HepG2 (cell line): ENCODE data around the gene GPR4. TPM values are rescaled to one million over a fixed set of nuclear protein-coding genes. Genes with fewer than 3 reads are reported as not detected.

ENCODE experiments used
- ATAC-seq: fragments of 200-7000 bp; cut with Tn5 transposase; 3 replicates; pipeline ENCODE4 v1.9.1; 2020; ENCODE audit warnings: mild to moderate bottlenecking, moderate library complexity
- BruUV-seq: library from RNA; stranded (reverse); fragments of 400-500 nt; replicated peaks from 2 replicates; lab custom pipeline; 2021; lab: Mats Ljungman, UMichigan
- CTCF ChIA-PET: fragments of 300-600 bp; formaldehyde crosslinking; extraction: SDS; loops from one replicate; lab custom pipeline; 2021; ENCODE audit warnings: low total read pairs, inconsistent platforms, low intra/inter-chr PET ratio; lab: Yijun Ruan, JAX
- POLR2A ChIA-PET: fragments of 350-600 bp; sonication (Branson Sonifier 250); formaldehyde crosslinking; loops from one replicate; lab custom pipeline; 2020; ENCODE audit warnings: antibody characterized with exemption, inconsistent platforms; lab: Yijun Ruan, JAX
- DNase-seq: peaks from one replicate; pipeline ENCODE4 v3.0.0-alpha.2; 2015; ENCODE audit warnings: low spot score
- FAIRE-seq: peaks from 3 replicates; lab custom pipeline; 2011; peaks lifted over from hg19 to GRCh38; lab: Jason Lieb, UNC
- H2AFZ ChIP-seq: one replicate; pipeline ENCODE4 v1.6.1; 2011; ENCODE audit warnings: low read length, inconsistent platforms
- H3K27ac ChIP-seq: fragments of 300-600 bp; 3 replicates; pipeline ENCODE4 v1.8.0; 2011; ENCODE audit warnings: mixed run types, mild to moderate bottlenecking, mixed read lengths, low read length, inconsistent platforms; ENCODE audit not compliant: insufficient read depth; ENCODE audit errors: extremely low read length
- H3K27me3 ChIP-seq, 2 experiments: fragments of 200-600 bp in 1 of 2; 2 replicates in 1 of 2; 3 replicates in 1 of 2; pipeline versions ENCODE4 v1.6.0 to v1.8.0; 2011; ENCODE audit warnings: low read length in 2 of 2, mild to moderate bottlenecking in 2 of 2, moderate library complexity in 2 of 2, inconsistent platforms in 1 of 2; ENCODE audit not compliant: insufficient read depth in 2 of 2, control insufficient read depth in 1 of 2
- H3K36me3 ChIP-seq, 2 experiments: fragments of 200-600 bp in 1 of 2; replicated peaks in 1 of 2; 2 replicates in 1 of 2; 3 replicates in 1 of 2; pipeline versions ENCODE4 v1.5.1 to v1.8.0; 2011; ENCODE audit warnings: low read length in 2 of 2, inconsistent platforms in 1 of 2; ENCODE audit not compliant: insufficient read depth in 2 of 2, control insufficient read depth in 1 of 2
- H3K4me1 ChIP-seq: 2 replicates; pipeline ENCODE4 v1.5.1; 2012; ENCODE audit warnings: low read length, inconsistent platforms; ENCODE audit not compliant: insufficient read depth
- H3K4me2 ChIP-seq: 2 replicates; pipeline ENCODE4 v1.6.0; 2011; ENCODE audit warnings: low read depth, low read length, inconsistent platforms
- H3K4me3 ChIP-seq, 3 experiments: fragments of 200-600 bp in 1 of 3; sonication (generic), shearing (Covaris generic) in 1 of 3; replicated peaks in 1 of 3; 2 replicates each; pipeline ENCODE4 v1.5.1; 2011 to 2016; ENCODE audit warnings: low read length in 3 of 3, inconsistent platforms in 2 of 3, low read depth in 2 of 3, mild to moderate bottlenecking in 2 of 3, control low read depth in 1 of 3, mixed read lengths in 1 of 3; ENCODE audit not compliant: insufficient read depth in 1 of 3
- H3K79me2 ChIP-seq: one replicate; pipeline ENCODE4 v1.6.1; 2011; ENCODE audit warnings: low read length, inconsistent platforms; ENCODE audit not compliant: insufficient read depth
- H3K9ac ChIP-seq: 2 replicates; pipeline ENCODE4 v1.6.0; 2011; ENCODE audit warnings: mild to moderate bottlenecking, low read depth, low read length, inconsistent platforms; ENCODE audit not compliant: insufficient read depth
- H3K9me3 ChIP-seq: 2 replicates; pipeline ENCODE4 v1.5.1; 2012; ENCODE audit warnings: mild to moderate bottlenecking, low read length
- H4K20me1 ChIP-seq: 2 replicates; pipeline ENCODE4 v1.6.0; 2011; ENCODE audit warnings: inconsistent platforms, mild to moderate bottlenecking, low read length, moderate library complexity; ENCODE audit not compliant: insufficient read depth
- CHD4 ChIP-seq: fragments of 200-600 bp; sonication (generic); IDR thresholded peaks from 2 replicates; pipeline ENCODE4 v1.7.0; 2017; ENCODE audit warnings: mild to moderate bottlenecking, low read length, borderline replicate concordance
- HDAC2 ChIP-seq: sonication (generic); formaldehyde crosslinking; IDR thresholded peaks from 2 replicates; pipeline ENCODE4 v1.4.0; 2020; ENCODE audit warnings: missing genetic modification reagents
- KDM1A ChIP-seq: IDR thresholded peaks from 2 replicates; pipeline ENCODE4 v1.6.1; 2016; ENCODE audit warnings: missing compliant biosample characterization
- PPARG ChIP-seq: conservative IDR thresholded peaks from 2 replicates; pipeline ENCODE4 v1.6.1; 2016; ENCODE audit warnings: missing biosample characterization, missing genetic modification reagents
- ZBTB40 ChIP-seq, 2 experiments: fragments of 450-650 bp in 1 of 2; sonication (generic) in 1 of 2; formaldehyde crosslinking in 1 of 2; IDR thresholded peaks; 2 replicates each; pipeline versions ENCODE4 v1.6.1 to v1.8.0; 2016 to 2022; ENCODE audit warnings: antibody characterized with exemption in 1 of 2, mild to moderate bottlenecking in 1 of 2, missing genetic modification reagents in 1 of 2
- ZFY ChIP-seq: sonication (generic); formaldehyde crosslinking; IDR thresholded peaks from 2 replicates; pipeline ENCODE4 v1.4.0; 2020; ENCODE audit warnings: missing genetic modification reagents
- ZMYM2 ChIP-seq: sonication (generic); formaldehyde crosslinking; IDR thresholded peaks from 2 replicates; pipeline ENCODE4 v1.8.0; 2022; ENCODE audit warnings: mild to moderate bottlenecking, missing genetic modification reagents
- ZMYM3 ChIP-seq: sonication (generic); formaldehyde crosslinking; IDR thresholded peaks from 2 replicates; pipeline ENCODE4 v1.5.1; 2020; ENCODE audit warnings: mild to moderate bottlenecking, missing genetic modification reagents
- ZNF343 ChIP-seq: sonication (generic); formaldehyde crosslinking; IDR thresholded peaks from 2 replicates; pipeline ENCODE4 v1.4.0; 2020; ENCODE audit warnings: mild to moderate bottlenecking, missing genetic modification reagents
- ZNF629 ChIP-seq: sonication (generic); formaldehyde crosslinking; conservative IDR thresholded peaks from 2 replicates; pipeline ENCODE4 v1.5.0; 2020; ENCODE audit warnings: missing genetic modification reagents
- ZNF768 ChIP-seq: sonication (generic); formaldehyde crosslinking; IDR thresholded peaks from 2 replicates; pipeline ENCODE4 v1.4.0; 2020; ENCODE audit warnings: missing genetic modification reagents
- ZNF782 ChIP-seq: sonication (generic); formaldehyde crosslinking; IDR thresholded peaks from 2 replicates; pipeline ENCODE4 v1.4.0; 2020; ENCODE audit warnings: missing genetic modification reagents, mild to moderate bottlenecking, borderline replicate concordance
- WGBS: methylation state at CpG from one replicate; pipeline ENCODE4 v1.1.6; 2017; ENCODE audit warnings: low lambda C conversion rate; 5-methylcytosine and 5-hydroxymethylcytosine counted together
- in situ Hi-C: cut with HindIII; loops from 2 replicates; pipeline ENCODE4 v1.10.0; 2017; ENCODE audit warnings: low pct_unique_long_range_greater_than_20kb; ENCODE audit not compliant: extremely low pct_ligation_motif_present
- intact Hi-C: fragments of 100-400 bp; cut with micrococcal nuclease; formaldehyde crosslinking; loops from one replicate; pipeline ENCODE4 v1.10.0; 2022; ENCODE audit not compliant: unreplicated experiment
- polyA plus RNA-seq, 8 experiments: library from polyadenylated mRNA; depleted of rRNA in 3 of 8; stranded (reverse) in 7 of 8; unstranded in 1 of 8; fragments of >200 nt; fragmentation: Illumina TruSeq in 4 of 8; extraction: Trizol in 4 of 8; gene quantifications; 2 replicates each; pipeline versions ENCODE4 v1.2.1 to v1.2.3, GENCODE V29; 2011 to 2016; ENCODE audit warnings: low read depth in 4 of 8, missing spikeins in 1 of 8, mixed read lengths in 1 of 8; ENCODE audit not compliant: insufficient read depth in 1 of 8
- total RNA-seq, 5 experiments: library from RNA; depleted of rRNA; stranded (reverse); fragments of >200 nt; fragmentation: Illumina TruSeq; extraction: Trizol; gene quantifications; 2 replicates each; pipeline ENCODE4 v1.2.3, GENCODE V29; 2016; ENCODE audit warnings: low read depth in 1 of 5

The GPR4 gene
- total and polyA plus RNA-seq, 2 of the 13 experiments (the other 11 are each of a cell fraction or from before 2014, with no cell fraction given), result 0.15 TPM; not detected in 1

GRCh38 chr19:45585158-45585577 is 16.8 kb downstream of the GPR4 start:
- peak overlapping the region; percentile 46 for H2AFZ ChIP-seq
- no peak for ATAC-seq
- 0 out of 2 replicates have a peak, but pooled peaks have one; percentile 2 for TF ChIP-seq ZFY (CRISPR knock-in tag)
- peak; percentile 40; the same call in 1 of the 2 replicates for TF ChIP-seq KDM1A (CRISPR knock-in tag)
- peak; percentile 82; the same call in 1 of the 2 replicates for TF ChIP-seq ZNF768 (CRISPR knock-in tag)
- TF ChIP-seq ZNF629 (CRISPR knock-in tag), result peak; percentile 56; the same call in 1 of the 2 replicates
- TF ChIP-seq ZMYM2 (CRISPR knock-in tag), result 0 out of 2 replicates have a peak, but pooled peaks have one; percentile 2
- 0 out of 2 replicates have a peak, but pooled peaks have one; percentile 7 for TF ChIP-seq PPARG (CRISPR knock-in tag)
- no peak for TF ChIP-seq ZNF782 (CRISPR knock-in tag)
- 0 out of 2 replicates have a peak, but pooled peaks have one; percentile 8 for TF ChIP-seq HDAC2 (CRISPR knock-in tag)
- no peak for TF ChIP-seq ZBTB40 (IDR thresholded peaks at IDR 0.05)
- 0 out of 2 replicates have a peak, but pooled peaks have one; percentile 8 for TF ChIP-seq ZBTB40 (CRISPR knock-in tag; IDR thresholded peaks at IDR 0.05)
- no peak for TF ChIP-seq ZNF343 (CRISPR knock-in tag)
- peak; percentile 80; the same call in 1 of the 2 replicates for TF ChIP-seq CHD4
- TF ChIP-seq ZMYM3 (CRISPR knock-in tag), result peak; percentile 68; the same call in 1 of the 2 replicates

More at GRCh38 chr19:45585158-45585577, 16.8 kb downstream of the GPR4 start:
- ChIA-PET POLR2A (interaction anchor here (1.5 to 3.5 kb wide), 3 partner anchors 56 to 132 kb away, joined by 4 to 56 read pairs (median 8); partner anchors contain the start of gene EML2), CTCF (no interaction called here)
- Histone ChIP-seq H3K36me3 (0 out of 5 replicates have a peak, but pooled peaks cover 0 to 6% of the 10 kb centered on the region in 2 experiments), H4K20me1 (no peaks in the 10 kb centered on the region), H3K79me2 (peaks cover 16% of the 10 kb centered on the region), H3K9ac (peak overlapping the region; percentile 68), H3K4me2 (peak overlapping the region; percentile 85), H3K9me3 (no peaks in the 10 kb centered on the region), H3K4me3 (peak overlapping the region; percentile 55 to 79 (median 60)), H3K4me1 (peaks cover 52% of the 10 kb centered on the region), H3K27ac (peak overlapping the region; percentile 100), H3K27me3 (no peaks in the 10 kb centered on the region)
- no peak for FAIRE-seq
- 58% methylated on average over 3 of the region's 7 CpGs for WGBS
- BruUV-seq, result no TSS peak
- intact Hi-C loops (loop anchor here (2.0 kb wide), 1 partner anchor 108 kb away; the partner anchor contains the start of gene QPCTL), in situ Hi-C loops (no loop called here)
- no peak for DNase-seq
